Calu3 (cell line): ENCODE results near the gene KRTAP3-3. TPM values are rescaled to one million over a fixed set of nuclear protein-coding genes. Genes with fewer than 3 reads are reported as not detected.
A peak's percentile ranks its signal among the peaks of the same experiment; 100 is the strongest.
"Not testable (repeated sequence)": the region's sequence is repeated elsewhere in the genome, so short reads cannot be mapped to it uniquely, and the experiment has no call there.

Source experiments
- Bru-seq: library from RNA; stranded (reverse); fragments of 400-500 nt; gene quantifications from one replicate; lab custom pipeline; 2021; lab: Mats Ljungman, UMichigan
- BruChase-seq, 2 experiments: library from RNA; stranded (reverse); fragments of 400-500 nt; gene quantifications; one replicate each; lab custom pipeline; 2021; lab: Mats Ljungman, UMichigan
- BruUV-seq: library from RNA; stranded (reverse); fragments of 400-500 nt; replicated peaks from 2 replicates; lab custom pipeline; 2021; lab: Mats Ljungman, UMichigan
- CTCF ChIA-PET: fragments of 300-600 bp; sonication (Branson Sonifier 250); formaldehyde crosslinking; loops from one replicate; lab custom pipeline; 2022; ENCODE audit warnings: antibody characterized with exemption; lab: Charles Lee
- DNase-seq: peaks from one replicate; pipeline ENCODE4 v3.0.0; 2022
- H3K27ac Mint-ChIP-seq: one replicate; pipeline ENCODE4 v1.8.0; 2022; ENCODE audit warnings: mixed read lengths; ENCODE audit not compliant: unreplicated experiment
- H3K27me3 Mint-ChIP-seq: one replicate; pipeline ENCODE4 v1.8.0; 2022; ENCODE audit warnings: mixed read lengths; ENCODE audit not compliant: unreplicated experiment
- H3K36me3 Mint-ChIP-seq: one replicate; pipeline ENCODE4 v1.8.0; 2022; ENCODE audit warnings: mild to moderate bottlenecking, moderate library complexity, mixed read lengths; ENCODE audit not compliant: insufficient read depth, unreplicated experiment
- H3K4me1 Mint-ChIP-seq: one replicate; pipeline ENCODE4 v1.8.0; 2022; ENCODE audit warnings: mild to moderate bottlenecking, low read depth, mixed read lengths; ENCODE audit not compliant: unreplicated experiment
- H3K4me3 Mint-ChIP-seq: one replicate; pipeline ENCODE4 v1.8.0; 2022; ENCODE audit warnings: mild to moderate bottlenecking, low read depth, moderate library complexity, mixed read lengths; ENCODE audit not compliant: unreplicated experiment
- H3K9me3 Mint-ChIP-seq: one replicate; pipeline ENCODE4 v1.8.0; 2022; ENCODE audit warnings: low read depth, mixed read lengths; ENCODE audit not compliant: unreplicated experiment
- CTCF ChIP-seq: fragments of 200-600 bp; IDR thresholded peaks from one replicate; pipeline ENCODE4 v1.8.0; 2022; ENCODE audit warnings: antibody characterized with exemption; ENCODE audit not compliant: unreplicated experiment
- intact Hi-C: fragments of 100-400 bp; cut with micrococcal nuclease; formaldehyde crosslinking; loops from one replicate; pipeline ENCODE4 v1.10.0; 2022; ENCODE audit not compliant: unreplicated experiment
- long read RNA-seq: library from polyadenylated mRNA; stranded (forward); transcript quantifications from one replicate; pipeline ENCODE4 v2.0.0, GENCODE V29; 2022
- total RNA-seq: library from RNA; stranded (reverse); gene quantifications from 2 replicates; pipeline ENCODE4 v1.2.3, GENCODE V29; 2022

KRTAP3-3 gene
- total RNA-seq, result not detected in 2 replicates
- not detected for Bru-seq, nascent RNA
- not detected for BruChase-seq, experiment 1, labeled RNA remaining after a 6-hour chase
- BruChase-seq, experiment 2, labeled RNA remaining after a 2-hour chase, result not detected
- long read RNA-seq, result 0 reads

DNA sequence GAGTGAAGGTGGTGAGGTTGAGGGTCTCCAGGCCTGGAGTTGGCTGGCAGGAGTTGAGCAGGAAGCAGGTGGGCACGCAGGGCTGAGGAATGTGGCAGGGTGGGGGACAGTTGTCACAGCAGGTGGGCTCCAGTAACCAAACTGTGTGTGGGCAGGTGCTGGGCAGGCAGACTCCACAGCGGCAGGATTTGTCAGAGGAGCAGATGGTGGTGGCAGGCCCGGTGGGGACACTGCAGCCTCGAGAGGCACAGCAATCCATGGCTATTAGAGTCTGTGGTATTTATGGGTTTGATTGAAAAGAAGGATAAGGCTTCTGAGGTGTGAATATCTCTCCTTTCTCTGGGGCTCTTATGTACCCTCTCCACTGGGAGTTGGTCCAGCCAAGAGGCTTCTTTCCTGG, at the start of gene KRTAP3-3:
TSS of gene KRTAP3-3 (minus strand) at position 326 of the 400 bp plus-strand sequence. CDS start at position 259, 67 bp downstream.
- CTCF ChIA-PET, result interaction anchor here (0.7 kb wide), 1 partner anchor 1135 kb away, joined by 3 read pairs; no protein-coding TSS in a partner anchor
- intact Hi-C loops, result no loop called here
- Mint-ChIP-seq H3K9me3 (peaks cover 5% of the 10 kb centered on the region), H3K27me3 (no peaks in the 10 kb centered on the region), H3K4me1 (peaks cover 12% of the 10 kb centered on the region), H3K36me3 (no peaks in the 10 kb centered on the region), H3K4me3 (no peak within 1 kb of the TSS), H3K27ac (no peak within 1 kb of the TSS)
- DNase-seq, result no peak
- no TSS peak for BruUV-seq
- TF ChIP-seq CTCF, result no peak

GRCh38 chr17:41042953-41043352, 49.0 kb upstream of the KRTAP3-3 start:
- CTCF ChIA-PET, result interaction anchor here (0.9 kb wide), 1 partner anchor 84 kb away, joined by 3 read pairs; no protein-coding TSS in a partner anchor
- intact Hi-C loops, result loop anchor here (2.0 to 5.0 kb wide), 2 partner anchors 18 to 41 kb away; partner anchors contain the start of gene KRTAP2-3

DNA sequence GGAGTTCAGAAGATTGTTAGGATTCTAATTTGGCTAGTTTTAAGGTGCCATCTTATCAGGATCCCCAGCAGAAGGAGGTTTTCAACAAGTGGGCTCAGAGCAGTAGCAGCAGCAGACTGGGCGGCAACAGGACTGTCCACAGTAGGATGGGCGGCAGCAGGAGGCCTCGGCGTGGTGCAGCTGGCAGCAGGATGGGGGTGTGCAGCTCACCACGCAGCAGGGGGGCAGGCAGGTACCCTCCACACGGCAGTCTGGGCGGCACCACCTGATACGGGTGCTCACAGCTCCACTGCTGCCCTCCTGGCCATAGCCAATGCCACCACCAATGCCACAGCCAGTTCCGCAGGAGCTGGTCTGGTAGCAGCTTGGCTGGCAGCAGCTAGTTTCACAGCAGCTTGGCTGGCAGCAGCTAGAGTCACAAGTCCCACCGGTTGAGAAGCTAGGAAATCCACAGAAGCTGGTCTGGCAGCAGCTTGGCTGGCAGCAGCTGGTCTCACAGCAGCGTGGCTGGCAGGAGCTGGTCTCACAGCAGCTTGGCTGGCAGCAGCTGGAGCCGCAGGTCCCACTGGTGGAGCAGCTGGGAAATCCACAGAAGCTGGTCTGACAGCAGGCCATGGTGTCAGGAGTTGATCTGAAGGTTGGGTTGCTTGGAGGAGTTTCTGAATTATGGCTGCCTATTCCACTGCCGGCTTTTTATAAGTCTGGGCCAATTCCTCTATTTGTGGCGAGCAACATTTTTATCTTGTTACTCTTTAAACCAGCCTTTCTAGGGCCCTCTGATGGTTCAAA, 47.0 kb upstream of the KRTAP3-3 start, which contains the start of gene KRTAP1-1:
TSS of gene KRTAP1-1 (minus strand) at position 668 of the 789 bp plus-strand sequence. CDS start at position 615, 53 bp downstream.
- BruUV-seq, result TSS peak; percentile 97
- H3K27me3 Mint-ChIP-seq, H3K36me3 Mint-ChIP-seq, H3K9me3 Mint-ChIP-seq: not testable (repeated sequence)
- peak within 1 kb of the TSS; percentile 60 for H3K27ac Mint-ChIP-seq
- DNase-seq, result peak; percentile 71
- TF ChIP-seq CTCF, result peak; percentile 73
- peak within 1 kb of the TSS; percentile 63 for H3K4me3 Mint-ChIP-seq
- CTCF ChIA-PET, result interaction anchor here (0.8 to 1.9 kb wide), 11 partner anchors 17 to 186 kb away, joined by 3 to 7 read pairs (median 3); partner anchors contain the start of genes KRT23 and KRT39
- intact Hi-C loops, result loop anchor here (1.0 to 5.0 kb wide), 5 partner anchors 39 to 184 kb away; no protein-coding TSS in a partner anchor
- H3K4me1 Mint-ChIP-seq, result peaks cover 36% of the 10 kb centered on the region

More at GRCh38 chr17:41042953-41043352, 49.0 kb upstream of the KRTAP3-3 start:
- no peak overlapping the region for H3K27ac Mint-ChIP-seq
- peaks cover 6% of the 10 kb centered on the region for H3K36me3 Mint-ChIP-seq
- no TSS peak for BruUV-seq
- DNase-seq, result no peak
- H3K4me3 Mint-ChIP-seq, result no peak overlapping the region
- H3K9me3 Mint-ChIP-seq, result peaks cover 7% of the 10 kb centered on the region
- H3K27me3 Mint-ChIP-seq, result no peaks in the 10 kb centered on the region
- H3K4me1 Mint-ChIP-seq, result peaks cover 35% of the 10 kb centered on the region
- no peak for TF ChIP-seq CTCF

DNA sequence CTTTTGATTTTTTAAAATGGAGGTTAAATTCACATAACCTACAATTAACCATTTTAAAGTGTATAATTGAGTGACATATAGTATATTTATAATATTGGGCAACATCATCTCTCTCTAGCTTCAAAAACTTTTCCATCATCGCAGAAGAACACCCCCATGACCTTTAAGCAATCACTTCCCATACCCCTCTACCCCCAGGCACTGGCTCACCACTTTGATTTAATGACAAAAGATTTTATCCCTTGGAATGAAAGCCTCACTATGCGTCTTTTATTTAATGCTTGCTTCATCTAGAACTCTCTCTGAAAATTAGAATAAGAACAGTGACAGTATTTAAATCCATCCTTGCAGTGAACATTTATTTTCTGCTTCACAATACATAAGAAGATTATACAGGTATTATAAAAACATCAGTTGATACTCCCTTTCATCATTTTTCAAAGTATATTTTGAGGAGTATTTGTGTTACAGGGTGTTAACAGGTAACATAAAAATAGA, 43.9 kb upstream of the KRTAP3-3 start:
- Mint-ChIP-seq H3K9me3 (no peaks in the 10 kb centered on the region), H3K4me1 (peaks cover 49% of the 10 kb centered on the region), H3K27ac (no peak overlapping the region), H3K4me3 (no peak overlapping the region), H3K36me3 (peaks cover 6% of the 10 kb centered on the region), H3K27me3 (no peaks in the 10 kb centered on the region)
- no peak for DNase-seq
- BruUV-seq, result no TSS peak
- CTCF ChIA-PET, result interaction anchor here (1.1 to 1.4 kb wide), 2 partner anchors 13 to 18 kb away, joined by 3 to 7 read pairs; no protein-coding TSS in a partner anchor
- no peak for TF ChIP-seq CTCF
- intact Hi-C loops, result no loop called here

DNA sequence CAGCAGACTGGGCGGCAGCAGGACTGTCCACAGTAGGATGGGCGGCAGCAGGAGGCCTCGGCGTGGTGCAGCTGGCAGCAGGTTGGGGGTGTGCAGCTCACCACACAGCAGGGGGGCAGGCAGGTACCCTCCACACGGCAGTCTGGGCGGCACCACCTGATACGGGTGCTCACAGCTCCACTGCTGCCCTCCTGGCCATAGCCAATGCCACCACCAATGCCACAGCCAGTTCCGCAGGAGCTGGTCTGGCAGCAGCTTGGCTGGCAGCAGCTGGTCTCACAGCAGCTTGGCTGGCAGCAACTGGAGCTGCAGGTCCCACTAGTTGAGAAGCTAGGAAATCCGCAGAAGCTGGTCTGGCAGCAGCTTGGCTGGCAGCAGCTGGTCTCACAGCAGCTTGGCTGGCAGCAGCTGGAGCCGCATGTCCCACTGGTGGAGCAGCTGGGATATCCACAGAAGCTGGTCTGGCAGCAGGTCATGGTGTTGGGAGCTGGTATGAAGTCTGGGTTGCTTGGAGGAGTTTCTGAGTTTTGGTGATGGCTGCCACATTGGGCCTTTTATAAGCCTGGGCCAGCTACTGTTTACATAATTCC, 40.5 kb upstream of the KRTAP3-3 start, which contains the start of gene KRTAP1-3:
TSS of gene KRTAP1-3 (minus strand) at position 529 of the 590 bp plus-strand sequence. CDS start at position 476, 53 bp downstream.
- CTCF ChIA-PET, result interaction anchor here (0.7 kb wide), 1 partner anchor 10 kb away, joined by 3 read pairs; no protein-coding TSS in a partner anchor
- BruUV-seq, result not testable (repeated sequence)

More for the DNA sequence above, 40.5 kb upstream of the KRTAP3-3 start, which contains the start of gene KRTAP1-3:
- H3K27me3 Mint-ChIP-seq, intact Hi-C loops, H3K4me3 Mint-ChIP-seq, H3K36me3 Mint-ChIP-seq, H3K9me3 Mint-ChIP-seq, DNase-seq: not testable (repeated sequence)
- Mint-ChIP-seq H3K27ac (peak within 1 kb of the TSS; percentile 45), H3K4me1 (peaks cover 32% of the 10 kb centered on the region)
